ENCODE data around the gene KCNJ5. TPM values are rescaled to one million over a fixed set of nuclear protein-coding genes. Genes with fewer than 3 reads are reported as not detected.

Gene KCNJ5
- total and polyA plus RNA-seq, 10 of the 15 experiments (the other 5 are each of a cell fraction or from before 2014, with no cell fraction given): 0.03 TPM; not detected in 8

DNA sequence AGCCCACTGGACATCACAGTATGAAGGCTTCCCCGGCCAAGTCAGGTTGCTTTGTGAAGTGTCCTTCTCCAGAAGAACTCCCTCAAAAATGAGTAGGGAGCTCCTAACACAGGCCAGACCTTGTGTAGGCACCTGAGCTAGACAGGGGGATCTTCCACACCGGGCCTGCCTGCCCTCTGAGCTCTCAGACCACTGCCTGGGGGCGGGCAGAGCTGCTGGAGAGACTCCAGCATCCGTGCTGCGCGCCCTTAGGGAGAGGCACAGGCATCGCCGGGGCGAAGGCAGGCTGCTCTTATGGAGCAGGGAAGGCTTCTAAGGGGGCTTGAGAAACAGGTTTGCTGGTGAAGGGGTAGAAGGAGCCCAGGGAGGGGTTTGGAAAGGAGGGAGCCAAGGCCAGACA is 4.4 kb downstream of the KCNJ5 start (continued):
- no peak for TF ChIP-seq MEF2B (IDR thresholded peaks at IDR 0.05; ENCODE audit: partially characterized antibody, poor library complexity, severe bottlenecking)
- TF ChIP-seq TCF12 (IDR thresholded peaks at IDR 0.05; ENCODE audit: low read depth, low read length): no peak
- no peak for TF ChIP-seq STAT3 (IDR thresholded peaks at IDR 0.05; ENCODE audit: low read depth, low read length)
- no peak for TF ChIP-seq RAD51 (IDR thresholded peaks at IDR 0.05)
- TF ChIP-seq, protein P1, sequence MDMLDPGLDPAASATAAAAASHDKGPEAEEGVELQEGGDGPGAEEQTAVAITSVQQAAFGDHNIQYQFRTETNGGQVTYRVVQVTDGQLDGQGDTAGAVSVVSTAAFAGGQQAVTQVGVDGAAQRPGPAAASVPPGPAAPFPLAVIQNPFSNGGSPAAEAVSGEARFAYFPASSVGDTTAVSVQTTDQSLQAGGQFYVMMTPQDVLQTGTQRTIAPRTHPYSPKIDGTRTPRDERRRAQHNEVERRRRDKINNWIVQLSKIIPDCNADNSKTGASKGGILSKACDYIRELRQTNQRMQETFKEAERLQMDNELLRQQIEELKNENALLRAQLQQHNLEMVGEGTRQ (IDR thresholded peaks at IDR 0.05; ENCODE audit: borderline replicate concordance, low read depth, low read length): no peak
- TF ChIP-seq SRF (IDR thresholded peaks at IDR 0.05; ENCODE audit: low read depth in 2 of 2, low read length in 2 of 2): no peak
- TF ChIP-seq, protein P2, sequence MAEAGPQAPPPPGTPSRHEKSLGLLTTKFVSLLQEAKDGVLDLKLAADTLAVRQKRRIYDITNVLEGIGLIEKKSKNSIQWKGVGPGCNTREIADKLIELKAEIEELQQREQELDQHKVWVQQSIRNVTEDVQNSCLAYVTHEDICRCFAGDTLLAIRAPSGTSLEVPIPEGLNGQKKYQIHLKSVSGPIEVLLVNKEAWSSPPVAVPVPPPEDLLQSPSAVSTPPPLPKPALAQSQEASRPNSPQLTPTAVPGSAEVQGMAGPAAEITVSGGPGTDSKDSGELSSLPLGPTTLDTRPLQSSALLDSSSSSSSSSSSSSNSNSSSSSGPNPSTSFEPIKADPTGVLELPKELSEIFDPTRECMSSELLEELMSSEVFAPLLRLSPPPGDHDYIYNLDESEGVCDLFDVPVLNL (IDR thresholded peaks at IDR 0.05; ENCODE audit: low read depth, low read length): no peak
- no peak for TF ChIP-seq ZNF622 (IDR thresholded peaks at IDR 0.05)
- TF ChIP-seq, protein P3, sequence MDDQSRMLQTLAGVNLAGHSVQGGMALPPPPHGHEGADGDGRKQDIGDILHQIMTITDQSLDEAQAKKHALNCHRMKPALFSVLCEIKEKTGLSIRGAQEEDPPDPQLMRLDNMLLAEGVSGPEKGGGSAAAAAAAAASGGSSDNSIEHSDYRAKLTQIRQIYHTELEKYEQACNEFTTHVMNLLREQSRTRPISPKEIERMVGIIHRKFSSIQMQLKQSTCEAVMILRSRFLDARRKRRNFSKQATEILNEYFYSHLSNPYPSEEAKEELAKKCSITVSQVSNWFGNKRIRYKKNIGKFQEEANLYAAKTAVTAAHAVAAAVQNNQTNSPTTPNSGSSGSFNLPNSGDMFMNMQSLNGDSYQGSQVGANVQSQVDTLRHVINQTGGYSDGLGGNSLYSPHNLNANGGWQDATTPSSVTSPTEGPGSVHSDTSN (IDR thresholded peaks at IDR 0.05; ENCODE audit: insufficient replicate concordance, low read depth, low read length): no peak

DNA sequence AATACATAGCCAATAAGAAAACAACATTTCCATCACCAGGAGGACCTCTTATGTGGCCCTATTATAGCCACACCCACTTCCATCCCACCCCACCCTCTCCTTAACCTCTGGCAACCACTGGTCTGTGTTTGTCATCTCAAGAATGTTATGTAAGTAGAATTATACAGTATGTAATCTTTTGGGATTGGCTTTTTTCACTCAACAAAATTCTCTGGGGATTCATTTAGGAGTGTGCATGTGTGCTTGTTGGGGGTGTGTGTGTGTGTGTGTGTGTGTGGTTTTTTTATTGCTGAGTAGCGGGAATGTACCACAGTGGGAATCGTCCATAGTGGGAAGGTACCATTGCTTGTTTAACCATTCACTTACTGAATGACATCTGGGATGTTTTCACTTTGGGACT is 5.2 kb downstream of the KCNJ5 start:
- in situ Hi-C loops (cut with MboI): no loop called here
- BruUV-seq (replicated peaks): no TSS peak
- TF ChIP-seq TBL1XR1 (IDR thresholded peaks at IDR 0.05; ENCODE audit: low read depth, low read length) (no peak), CHD4 (IDR thresholded peaks at IDR 0.05) (no peak), SMAD5 (IDR thresholded peaks at IDR 0.05; ENCODE audit: low read depth) (no peak), SP1 (IDR thresholded peaks at IDR 0.05; ENCODE audit: low read depth, low read length) (no peak), IKZF1 (conservative IDR thresholded peaks at IDR 0.05) (no peak), SREBF1 (IDR thresholded peaks at IDR 0.05; ENCODE audit: low read length) (no peak)
- TF ChIP-seq, protein P4, sequence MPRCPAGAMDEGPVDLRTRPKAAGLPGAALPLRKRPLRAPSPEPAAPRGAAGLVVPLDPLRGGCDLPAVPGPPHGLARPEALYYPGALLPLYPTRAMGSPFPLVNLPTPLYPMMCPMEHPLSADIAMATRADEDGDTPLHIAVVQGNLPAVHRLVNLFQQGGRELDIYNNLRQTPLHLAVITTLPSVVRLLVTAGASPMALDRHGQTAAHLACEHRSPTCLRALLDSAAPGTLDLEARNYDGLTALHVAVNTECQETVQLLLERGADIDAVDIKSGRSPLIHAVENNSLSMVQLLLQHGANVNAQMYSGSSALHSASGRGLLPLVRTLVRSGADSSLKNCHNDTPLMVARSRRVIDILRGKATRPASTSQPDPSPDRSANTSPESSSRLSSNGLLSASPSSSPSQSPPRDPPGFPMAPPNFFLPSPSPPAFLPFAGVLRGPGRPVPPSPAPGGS (IDR thresholded peaks at IDR 0.05; ENCODE audit: borderline replicate concordance, insufficient read depth, low read depth, low read length, poor library complexity, severe bottlenecking): no peak
- TF ChIP-seq, protein P5, sequence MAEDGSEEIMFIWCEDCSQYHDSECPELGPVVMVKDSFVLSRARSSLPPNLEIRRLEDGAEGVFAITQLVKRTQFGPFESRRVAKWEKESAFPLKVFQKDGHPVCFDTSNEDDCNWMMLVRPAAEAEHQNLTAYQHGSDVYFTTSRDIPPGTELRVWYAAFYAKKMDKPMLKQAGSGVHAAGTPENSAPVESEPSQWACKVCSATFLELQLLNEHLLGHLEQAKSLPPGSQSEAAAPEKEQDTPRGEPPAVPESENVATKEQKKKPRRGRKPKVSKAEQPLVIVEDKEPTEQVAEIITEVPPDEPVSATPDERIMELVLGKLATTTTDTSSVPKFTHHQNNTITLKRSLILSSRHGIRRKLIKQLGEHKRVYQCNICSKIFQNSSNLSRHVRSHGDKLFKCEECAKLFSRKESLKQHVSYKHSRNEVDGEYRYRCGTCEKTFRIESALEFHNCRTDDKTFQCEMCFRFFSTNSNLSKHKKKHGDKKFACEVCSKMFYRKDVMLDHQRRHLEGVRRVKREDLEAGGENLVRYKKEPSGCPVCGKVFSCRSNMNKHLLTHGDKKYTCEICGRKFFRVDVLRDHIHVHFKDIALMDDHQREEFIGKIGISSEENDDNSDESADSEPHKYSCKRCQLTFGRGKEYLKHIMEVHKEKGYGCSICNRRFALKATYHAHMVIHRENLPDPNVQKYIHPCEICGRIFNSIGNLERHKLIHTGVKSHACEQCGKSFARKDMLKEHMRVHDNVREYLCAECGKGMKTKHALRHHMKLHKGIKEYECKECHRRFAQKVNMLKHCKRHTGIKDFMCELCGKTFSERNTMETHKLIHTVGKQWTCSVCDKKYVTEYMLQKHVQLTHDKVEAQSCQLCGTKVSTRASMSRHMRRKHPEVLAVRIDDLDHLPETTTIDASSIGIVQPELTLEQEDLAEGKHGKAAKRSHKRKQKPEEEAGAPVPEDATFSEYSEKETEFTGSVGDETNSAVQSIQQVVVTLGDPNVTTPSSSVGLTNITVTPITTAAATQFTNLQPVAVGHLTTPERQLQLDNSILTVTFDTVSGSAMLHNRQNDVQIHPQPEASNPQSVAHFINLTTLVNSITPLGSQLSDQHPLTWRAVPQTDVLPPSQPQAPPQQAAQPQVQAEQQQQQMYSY (CRISPR knock-in tag; IDR thresholded peaks at IDR 0.05): no peak

More for the DNA sequence above, 5.2 kb downstream of the KCNJ5 start:
- H3K4me3 ChIP-seq: no peak overlapping the region
- FAIRE-seq: no peak
- H3K27me3 ChIP-seq (replicated peaks in 1 of 2; ENCODE audit: control insufficient read depth in 2 of 2, insufficient read depth in 2 of 2, low read length in 1 of 2): peaks cover 0 to 7% of the 10 kb centered on the region in 2 experiments; a peak in 2 of 4 replicates
- H3K36me3 ChIP-seq (ENCODE audit: control insufficient read depth in 2 of 2, insufficient read depth in 2 of 2, low read length in 1 of 2): no peaks in the 10 kb centered on the region
- H3K9ac ChIP-seq (ENCODE audit: control insufficient read depth, insufficient read depth, low read length): no peak overlapping the region
- H2AFZ ChIP-seq (ENCODE audit: control insufficient read depth, low read depth, low read length): no peak overlapping the region
- intact Hi-C loops (cut with micrococcal nuclease; ENCODE audit: unreplicated experiment): no loop called here
- H3K4me2 ChIP-seq (ENCODE audit: control insufficient read depth, insufficient read depth): no peak overlapping the region
- RAD21 ChIA-PET (ENCODE audit: unreplicated experiment): no interaction called here
- CTCF ChIA-PET: no interaction called here
- no peaks in the 10 kb centered on the region for H3K9me3 ChIP-seq (replicated peaks; ENCODE audit: control insufficient read depth, insufficient read depth, low read length)
- ATAC-seq: no peak
- DNase-seq (ENCODE audit: low read depth, low spot score): no peak
- WGBS (ENCODE audit: insufficient coverage, insufficient replicate concordance, low lambda C conversion rate, missing lambda C conversion rate): 55% methylated on average over 2 of the region's 2 CpGs
- H4K20me1 ChIP-seq (ENCODE audit: control insufficient read depth, insufficient read depth): no peaks in the 10 kb centered on the region
- SMC1A ChIA-PET (ENCODE audit: uncharacterized antibody, unreplicated experiment): no interaction called here
- POLR2A ChIA-PET: no interaction called here
- H3K27ac ChIP-seq (ENCODE audit: control insufficient read depth, insufficient read depth): no peak overlapping the region
- H3K79me2 ChIP-seq (ENCODE audit: control insufficient read depth, insufficient read depth, low read length): no peaks in the 10 kb centered on the region
- H3K4me1 ChIP-seq (ENCODE audit: control insufficient read depth, insufficient read depth, low read length): peaks cover 6% of the 10 kb centered on the region
